Measurements from ENCODE around the gene CDH1. TPM values are rescaled to one million over a fixed set of nuclear protein-coding genes. Genes with fewer than 3 reads are reported as not detected.

CDH1 gene
- total RNA-seq, 1 experiment from 2014 or later: 100 TPM

GRCh38 chr16:68707340-68708152, 29.5 kb upstream of the CDH1 start:
- 0 out of 2 replicates have a peak overlapping the region, but pooled peaks have one; percentile 5 for H2AFZ ChIP-seq (ENCODE audit: low read length)
- TF ChIP-seq EZH2 (IDR thresholded peaks at IDR 0.05; ENCODE audit: low read length, unreplicated experiment): no peak
- TF ChIP-seq CTCF (conservative IDR thresholded peaks at IDR 0.05; ENCODE audit: low read depth, low read length): peak; percentile 38; the same call in 1 of the 2 replicates
- no peak for TF ChIP-seq EZH2phosphoT487 (IDR thresholded peaks at IDR 0.05; ENCODE audit: borderline replicate concordance, low read length)
- no peak overlapping the region for H3K4me3 ChIP-seq (ENCODE audit: low read length)
- peak overlapping the region; percentile 53 for H3K27ac ChIP-seq (ENCODE audit: low read length)
- H3K9ac ChIP-seq (ENCODE audit: low read length): no peak overlapping the region
- BruUV-seq (replicated peaks): no TSS peak
- peak; percentile 69 for ATAC-seq
- no peaks in the 10 kb centered on the region for H3K9me3 ChIP-seq (ENCODE audit: low read length)
- no peaks in the 10 kb centered on the region for H4K20me1 ChIP-seq (ENCODE audit: low read length)
- ChIA-PET CTCF (interaction anchor here (0.6 kb wide), 1 partner anchor 116 kb away, joined by 13 read pairs; no protein-coding TSS in a partner anchor), POLR2A (ENCODE audit: unreplicated experiment) (no interaction called here)
- no peaks in the 10 kb centered on the region for H3K36me3 ChIP-seq (ENCODE audit: low read depth, low read length)
- peak; percentile 80 for DNase-seq
- intact Hi-C loops (cut with micrococcal nuclease): no loop called here
- H3F3A ChIP-seq (ENCODE audit: low read length, unreplicated experiment): no peaks in the 10 kb centered on the region
- H3K27me3 ChIP-seq (ENCODE audit: low read length): no peaks in the 10 kb centered on the region
- H3K4me1 ChIP-seq (ENCODE audit: insufficient read depth, low read length): peaks cover 18% of the 10 kb centered on the region
- H3K79me2 ChIP-seq (ENCODE audit: low read length): no peaks in the 10 kb centered on the region
- no peaks in the 10 kb centered on the region for H3K9me2 ChIP-seq (replicated peaks; ENCODE audit: low read length)
- peak overlapping the region; percentile 15; the same call in 1 of the 2 replicates for H3K4me2 ChIP-seq (ENCODE audit: low read length)

- H3K4me1 ChIP-seq (ENCODE audit: insufficient read depth, low read length): peaks cover 18% of the 10 kb centered on the region
- H3K27ac ChIP-seq (ENCODE audit: low read length): no peak overlapping the region
- intact Hi-C loops (cut with micrococcal nuclease): no loop called here
- POLR2A ChIA-PET (ENCODE audit: unreplicated experiment): no interaction called here
- H3F3A ChIP-seq (ENCODE audit: low read length, unreplicated experiment): no peaks in the 10 kb centered on the region
- CTCF ChIA-PET: no interaction called here
- H2AFZ ChIP-seq (ENCODE audit: low read length): no peak overlapping the region
- no peaks in the 10 kb centered on the region for H3K79me2 ChIP-seq (ENCODE audit: low read length)
- DNase-seq (no peak), ATAC-seq (no peak)
- no peak for TF ChIP-seq EZH2phosphoT487 (IDR thresholded peaks at IDR 0.05; ENCODE audit: borderline replicate concordance, low read length)
- no peak for TF ChIP-seq EZH2 (IDR thresholded peaks at IDR 0.05; ENCODE audit: low read length, unreplicated experiment)
- TF ChIP-seq CTCF (conservative IDR thresholded peaks at IDR 0.05; ENCODE audit: low read depth, low read length): no peak
- H3K9me2 ChIP-seq (replicated peaks; ENCODE audit: low read length): no peaks in the 10 kb centered on the region
- BruUV-seq (replicated peaks): no TSS peak
- H3K9me3 ChIP-seq (ENCODE audit: low read length): no peaks in the 10 kb centered on the region
- H4K20me1 ChIP-seq (ENCODE audit: low read length): no peaks in the 10 kb centered on the region
- H3K27me3 ChIP-seq (ENCODE audit: low read length): no peaks in the 10 kb centered on the region
- no peak overlapping the region for H3K4me2 ChIP-seq (ENCODE audit: low read length)
- no peak overlapping the region for H3K9ac ChIP-seq (ENCODE audit: low read length)
- no peaks in the 10 kb centered on the region for H3K36me3 ChIP-seq (ENCODE audit: low read depth, low read length)
- no peak overlapping the region for H3K4me3 ChIP-seq (ENCODE audit: low read length)
These were observed 26.9 kb upstream of the CDH1 start for GRCh38 chr16:68710211-68710610.

Data from PC-3 (cell line).